Epithelial cell of proximal tubule (primary cell): ENCODE data around the gene FTSJ1. TPM values are rescaled to one million over a fixed set of nuclear protein-coding genes. Genes with fewer than 3 reads are reported as not detected.
A peak's percentile ranks its signal among the peaks of the same experiment; 100 is the strongest.

ENCODE experiments used
- DNase-seq: peaks from one replicate; pipeline ENCODE4 v3.0.0-alpha.2; 2011; ENCODE audit warnings: low read depth
- H3K4me3 ChIP-seq: 2 replicates; pipeline ENCODE4 v1.5.1; 2011; ENCODE audit warnings: low read depth, mild to moderate bottlenecking, low read length
- total RNA-seq: library from RNA; depleted of rRNA; stranded (reverse); fragments of >200 nt; gene quantifications from 2 replicates; pipeline ENCODE4 v1.2.3, GENCODE V29; 2015
- TF ChIP-seq, protein P1 (sequence below): conservative IDR thresholded peaks from 2 replicates; pipeline ENCODE4 v1.5.1; 2012; ENCODE audit warnings: low read depth, mild to moderate bottlenecking, low read length

The FTSJ1 gene
- total RNA-seq, 1 donor from 2014 or later = 63.5 TPM

DNA sequence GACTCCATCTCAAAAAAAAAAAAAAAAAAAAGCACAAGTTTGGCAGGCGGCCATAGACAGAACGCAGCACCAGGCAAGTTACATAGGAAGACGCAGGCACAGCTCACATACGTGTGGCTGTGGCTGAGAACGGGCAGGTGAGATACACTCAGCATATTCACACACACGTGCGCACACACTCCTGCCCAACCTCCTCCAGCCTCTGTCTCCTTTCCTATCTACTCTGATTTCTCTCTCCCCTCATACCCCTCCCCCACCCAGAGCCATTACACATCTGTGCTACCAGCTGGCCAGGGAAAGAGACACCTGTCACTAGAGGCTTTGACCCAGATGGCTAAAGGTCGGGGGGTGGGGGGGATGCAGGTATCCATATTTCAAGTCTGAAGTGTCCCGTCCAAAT lies 3.8 kb upstream of the FTSJ1 start:
- TF ChIP-seq, protein P1, sequence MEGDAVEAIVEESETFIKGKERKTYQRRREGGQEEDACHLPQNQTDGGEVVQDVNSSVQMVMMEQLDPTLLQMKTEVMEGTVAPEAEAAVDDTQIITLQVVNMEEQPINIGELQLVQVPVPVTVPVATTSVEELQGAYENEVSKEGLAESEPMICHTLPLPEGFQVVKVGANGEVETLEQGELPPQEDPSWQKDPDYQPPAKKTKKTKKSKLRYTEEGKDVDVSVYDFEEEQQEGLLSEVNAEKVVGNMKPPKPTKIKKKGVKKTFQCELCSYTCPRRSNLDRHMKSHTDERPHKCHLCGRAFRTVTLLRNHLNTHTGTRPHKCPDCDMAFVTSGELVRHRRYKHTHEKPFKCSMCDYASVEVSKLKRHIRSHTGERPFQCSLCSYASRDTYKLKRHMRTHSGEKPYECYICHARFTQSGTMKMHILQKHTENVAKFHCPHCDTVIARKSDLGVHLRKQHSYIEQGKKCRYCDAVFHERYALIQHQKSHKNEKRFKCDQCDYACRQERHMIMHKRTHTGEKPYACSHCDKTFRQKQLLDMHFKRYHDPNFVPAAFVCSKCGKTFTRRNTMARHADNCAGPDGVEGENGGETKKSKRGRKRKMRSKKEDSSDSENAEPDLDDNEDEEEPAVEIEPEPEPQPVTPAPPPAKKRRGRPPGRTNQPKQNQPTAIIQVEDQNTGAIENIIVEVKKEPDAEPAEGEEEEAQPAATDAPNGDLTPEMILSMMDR = no peak
- DNase-seq = no peak
- no peak overlapping the region for H3K4me3 ChIP-seq

DNA sequence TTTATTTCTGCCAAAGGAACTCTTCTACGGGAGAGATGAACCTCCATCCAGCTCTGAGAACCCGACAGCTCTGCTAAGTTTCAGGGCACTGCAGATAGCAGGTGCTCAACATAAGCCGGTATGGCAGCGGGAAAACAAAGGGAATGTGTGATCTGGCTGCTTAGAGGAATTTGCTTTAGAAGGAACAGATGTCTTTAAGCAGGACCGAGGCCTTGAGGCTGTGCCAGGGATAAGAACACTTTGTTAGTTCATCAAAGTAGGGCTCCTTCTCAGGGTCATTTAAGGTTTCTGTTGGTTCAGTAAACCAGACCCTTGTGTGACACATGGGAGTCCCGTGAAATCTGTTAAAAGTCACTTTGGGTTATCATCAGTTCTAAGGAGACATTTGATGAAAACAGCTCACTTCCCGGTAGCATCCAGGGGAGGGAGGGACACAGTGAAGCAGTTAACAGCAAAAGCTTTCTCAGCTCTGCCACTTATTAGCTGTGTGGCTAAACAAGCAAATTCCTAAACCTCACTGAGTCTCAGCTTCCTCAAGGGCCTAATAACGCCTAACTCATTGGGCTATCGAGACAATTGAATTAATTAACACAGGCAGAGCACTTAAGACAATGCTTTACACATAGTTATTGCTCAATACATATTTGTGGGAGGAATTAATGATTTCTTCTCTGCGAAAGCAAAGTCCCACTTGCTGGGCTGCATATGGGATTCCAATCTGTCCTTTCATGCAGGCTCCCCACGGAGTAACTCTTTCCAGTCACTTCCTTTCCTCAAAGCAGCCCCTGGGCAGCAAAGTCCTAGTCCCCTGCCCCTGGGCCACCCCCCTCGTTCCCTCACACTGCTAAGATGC lies 2.9 kb upstream of the FTSJ1 start:
- DNase-seq = no peak
- TF ChIP-seq, protein P1 = no peak
- H3K4me3 ChIP-seq = no peak overlapping the region

DNA sequence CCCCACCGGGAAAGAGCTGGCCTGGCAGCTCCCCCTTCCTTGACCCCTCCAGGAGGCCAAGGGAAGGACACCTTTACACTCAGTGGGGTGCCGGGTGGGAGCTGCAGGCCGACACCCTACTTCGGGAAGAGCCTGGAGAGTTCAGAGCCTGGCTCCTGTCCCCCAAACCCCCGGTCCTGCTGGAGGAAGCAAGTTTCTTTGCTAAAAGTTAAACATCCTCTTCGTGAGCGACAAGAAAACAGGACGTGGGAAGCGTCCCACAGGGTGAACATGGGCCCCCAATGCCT lies 2.4 kb upstream of the FTSJ1 start:
- TF ChIP-seq, protein P1 = no peak
- no peak for DNase-seq
- H3K4me3 ChIP-seq = no peak overlapping the region

DNA sequence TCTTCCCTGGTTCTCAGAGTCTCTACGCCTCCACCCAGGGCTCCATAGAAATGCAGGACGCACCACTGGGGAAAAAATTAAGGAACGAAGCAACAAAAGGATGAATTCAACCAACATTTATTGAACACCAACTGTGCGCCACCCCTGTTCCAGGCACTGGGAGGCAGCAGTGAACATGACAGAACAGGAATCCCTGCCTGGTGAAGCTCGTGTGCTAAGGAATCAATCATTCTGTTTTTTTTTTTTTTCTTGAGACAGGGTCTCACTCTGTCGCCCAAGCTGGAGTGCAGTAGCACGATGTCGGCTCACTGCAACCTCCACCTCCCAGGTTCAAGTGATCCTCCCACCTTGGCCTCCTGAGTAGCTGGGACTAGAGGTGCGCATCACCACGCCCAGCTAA lies 1.9 kb upstream of the FTSJ1 start:
- DNase-seq = no peak
- H3K4me3 ChIP-seq = no peak overlapping the region
- TF ChIP-seq, protein P1 = peak; percentile 50

DNA sequence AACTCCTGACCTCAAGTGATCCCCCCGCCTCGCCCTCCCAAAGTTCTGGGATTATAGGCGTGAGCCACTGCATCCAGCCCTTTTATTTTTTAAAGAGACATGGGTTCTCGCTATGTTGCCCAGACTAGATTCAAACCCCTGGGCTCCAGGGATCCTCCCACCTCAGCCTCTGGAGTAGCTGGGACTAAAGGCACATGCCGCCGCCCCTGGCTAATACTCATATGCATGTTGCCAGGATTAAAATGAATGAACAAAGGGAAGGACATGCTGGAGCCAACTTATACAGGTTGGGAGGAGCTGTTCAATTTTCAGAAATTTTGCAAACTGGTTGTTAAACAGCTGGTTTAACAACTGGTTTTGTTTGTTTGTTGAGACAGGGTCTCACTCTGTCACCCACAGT lies 1.4 kb upstream of the FTSJ1 start:
- TF ChIP-seq, protein P1 = no peak
- DNase-seq = no peak
- no peak overlapping the region for H3K4me3 ChIP-seq

DNA sequence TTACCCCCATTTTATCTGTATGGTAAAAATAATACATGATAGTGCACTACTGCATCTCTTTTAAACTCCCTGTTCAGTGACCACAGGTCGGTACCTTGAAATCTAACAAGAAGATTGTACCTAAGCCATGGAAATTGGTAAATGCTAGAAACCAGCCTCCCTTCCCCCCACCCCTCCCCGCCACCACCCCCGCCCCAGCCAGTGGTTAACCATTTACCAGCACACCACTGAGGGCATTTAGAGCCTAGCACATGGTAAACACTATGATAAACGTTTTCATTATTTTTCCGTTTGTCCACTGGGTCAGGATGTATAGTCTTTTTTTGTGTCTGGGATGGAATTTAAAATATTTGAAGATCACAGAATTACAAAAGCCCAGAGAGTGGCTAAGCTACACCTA lies 703 bp upstream of the FTSJ1 start:
- peak overlapping the region; percentile 76 for H3K4me3 ChIP-seq
- TF ChIP-seq, protein P1 = no peak
- no peak for DNase-seq

DNA sequence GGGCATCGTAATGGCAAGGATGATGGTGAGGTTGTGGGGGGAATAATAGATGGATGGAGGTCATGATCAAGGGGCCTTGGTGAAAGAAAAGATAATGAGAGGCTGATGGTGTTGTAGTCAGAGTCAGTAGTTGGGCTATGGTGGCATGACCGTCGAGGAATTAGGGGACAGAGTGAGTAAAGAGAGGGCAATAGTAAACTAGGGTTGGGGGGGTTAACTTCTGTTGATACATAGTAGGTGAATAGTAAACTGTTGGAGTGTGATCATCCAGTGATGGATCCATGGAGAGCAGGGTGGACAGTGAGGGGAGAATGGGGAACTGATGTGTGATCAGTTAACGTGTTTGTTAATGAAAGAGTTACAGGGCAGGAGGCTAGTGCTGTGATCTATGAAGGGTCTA lies 920 bp downstream of the FTSJ1 start:
- H3K4me3 ChIP-seq = peak overlapping the region; percentile 76
- TF ChIP-seq, protein P1 = no peak
- no peak for DNase-seq
